HG03520 (cell line): Measurements from ENCODE around the gene PTK7.

Experiments
- ATAC-seq: cut with Tn5 transposase; IDR thresholded peaks from one replicate; pipeline ENCODE4 v1.9.1; 2021; ENCODE audit warnings: mild to moderate bottlenecking, moderate library complexity; ENCODE audit not compliant: unreplicated experiment

PTK7 gene

GRCh38 chr6:43143235-43144128 lies 67.4 kb downstream of the PTK7 start:
- no peak for ATAC-seq

GRCh38 chr6:43144879-43145278 lies 68.8 kb downstream of the PTK7 start:
- ATAC-seq: no peak

GRCh38 chr6:43146261-43146660 lies 70.1 kb downstream of the PTK7 start:
- ATAC-seq: no peak

- no peak for ATAC-seq
Observed at GRCh38 chr6:43146709-43147688, 70.9 kb downstream of the PTK7 start.

DNA sequence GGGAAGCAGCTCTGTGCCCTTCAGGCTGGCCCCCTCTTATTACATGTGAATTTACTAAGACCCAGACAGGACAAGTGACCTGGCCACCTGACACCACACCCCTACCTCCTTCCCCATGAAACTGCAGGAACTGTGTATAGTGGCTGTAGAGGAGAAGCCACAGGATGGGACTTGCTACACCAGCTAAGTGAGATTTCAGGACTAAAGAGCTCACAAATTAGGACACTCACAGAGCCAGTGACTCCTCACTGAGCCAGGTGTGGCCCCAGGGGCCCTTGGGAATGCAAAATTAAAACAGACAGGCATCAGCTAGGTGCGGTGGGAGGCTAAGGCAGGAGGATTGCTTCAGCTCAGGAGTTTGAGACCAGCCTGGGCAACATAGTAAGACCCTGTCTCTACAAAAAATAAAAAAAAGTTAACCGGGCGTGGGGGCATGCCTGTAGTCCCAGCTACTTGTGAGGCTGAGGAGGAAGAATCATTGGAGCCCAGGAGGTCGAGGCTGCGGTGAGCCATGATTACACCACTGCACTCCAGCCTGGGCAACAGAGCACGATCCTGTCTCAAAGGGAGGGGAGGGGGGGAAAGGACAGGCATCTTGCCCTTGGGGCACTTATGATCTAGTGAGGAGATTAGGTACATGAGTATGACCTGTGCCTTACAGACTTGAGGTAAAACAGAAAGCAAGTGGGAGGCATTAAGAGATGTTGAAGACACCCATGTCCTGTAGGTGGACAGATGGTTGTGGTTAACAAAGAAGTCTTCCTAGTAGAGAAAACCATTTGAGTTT lies 71.8 kb downstream of the PTK7 start:
- ATAC-seq: no peak

GRCh38 chr6:43149265-43149664 lies 73.2 kb downstream of the PTK7 start:
- no peak for ATAC-seq

- ATAC-seq: no peak
Observed at GRCh38 chr6:43150051-43150751, 74.1 kb downstream of the PTK7 start.

- ATAC-seq: no peak
Observed at GRCh38 chr6:43159599-43159998, 83.5 kb downstream of the PTK7 start.

DNA sequence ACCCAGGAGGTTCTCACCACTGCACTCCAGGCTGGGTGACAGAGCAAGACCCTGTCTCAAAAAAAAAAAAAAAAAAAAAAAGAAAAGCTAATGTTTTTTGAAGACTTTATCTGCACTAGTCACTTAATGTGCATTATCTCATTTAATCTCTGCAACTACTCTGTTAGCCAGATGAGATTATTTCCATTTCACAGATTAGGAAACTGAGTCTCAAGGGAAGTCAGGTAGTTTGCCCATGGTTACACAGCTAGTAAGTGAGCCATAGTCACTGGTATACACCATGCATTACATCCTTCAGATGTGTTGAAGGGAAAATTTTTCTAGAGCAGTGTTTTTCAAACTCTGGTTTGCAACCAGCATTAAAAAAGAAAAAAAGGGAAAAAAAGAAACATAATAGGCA lies 87.8 kb downstream of the PTK7 start:
- no peak for ATAC-seq

- no peak for ATAC-seq
Observed at GRCh38 chr6:43170417-43170930, 94.4 kb downstream of the PTK7 start.

DNA sequence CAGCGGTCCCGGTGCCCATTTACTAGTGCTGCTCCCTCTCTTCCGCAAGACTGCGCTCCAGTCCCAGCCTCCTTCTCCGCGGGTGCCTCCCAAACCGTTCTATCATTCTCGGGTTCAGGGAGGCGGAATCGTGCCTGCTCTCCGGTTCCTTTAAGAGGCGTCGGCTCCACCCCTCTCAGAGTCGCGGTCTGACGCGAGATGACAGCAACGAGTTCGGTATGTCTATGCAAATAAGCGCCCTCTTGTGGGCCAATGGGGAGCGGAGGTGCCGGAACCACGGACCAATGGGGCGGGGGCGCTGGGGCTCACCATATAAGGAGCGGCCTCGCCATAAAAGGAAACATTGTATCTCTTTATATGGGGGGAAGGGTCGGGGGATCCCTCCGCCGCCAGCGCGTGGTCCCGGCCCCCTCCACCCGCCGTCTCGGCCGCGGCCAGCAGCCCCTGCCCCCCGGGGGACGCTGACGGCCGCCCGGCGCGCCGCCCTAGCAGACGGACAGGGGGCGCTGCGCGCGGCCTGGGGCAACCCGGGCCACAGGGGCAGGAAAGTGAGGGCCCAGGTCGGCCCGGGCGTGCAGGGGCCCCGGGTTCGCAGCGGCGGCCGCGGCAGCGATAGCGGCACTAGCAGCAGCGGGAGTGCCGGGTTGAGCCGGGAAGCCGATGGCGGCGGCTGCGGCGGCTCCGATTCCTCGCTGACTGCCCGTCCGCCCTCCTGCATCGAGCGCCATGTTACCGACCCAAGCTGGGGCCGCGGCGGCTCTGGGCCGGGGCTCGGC lies 95.0 kb downstream of the PTK7 start, which contains the start of gene SRF:
Gene SRF, plus strand, starts transcription at position 339 of the 776 bp plus-strand sequence. Its CDS starts 388 bp downstream, at position 727.
- ATAC-seq: peak; percentile 54

DNA sequence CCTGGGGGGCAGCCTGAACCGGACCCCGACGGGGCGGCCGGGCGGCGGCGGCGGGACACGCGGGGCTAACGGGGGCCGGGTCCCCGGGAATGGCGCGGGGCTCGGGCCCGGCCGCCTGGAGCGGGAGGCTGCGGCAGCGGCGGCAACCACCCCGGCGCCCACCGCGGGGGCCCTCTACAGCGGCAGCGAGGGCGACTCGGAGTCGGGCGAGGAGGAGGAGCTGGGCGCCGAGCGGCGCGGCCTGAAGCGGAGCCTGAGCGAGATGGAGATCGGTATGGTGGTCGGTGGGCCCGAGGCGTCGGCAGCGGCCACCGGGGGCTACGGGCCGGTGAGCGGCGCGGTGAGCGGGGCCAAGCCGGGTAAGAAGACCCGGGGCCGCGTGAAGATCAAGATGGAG lies 95.6 kb downstream of the PTK7 start:
- no peak for ATAC-seq

GRCh38 chr6:43172104-43173007 lies 96.2 kb downstream of the PTK7 start:
- ATAC-seq: no peak

GRCh38 chr6:43173591-43174262 lies 97.6 kb downstream of the PTK7 start:
- no peak for ATAC-seq

GRCh38 chr6:43174263-43175112 lies 98.4 kb downstream of the PTK7 start:
- ATAC-seq: peak; percentile 53

DNA sequence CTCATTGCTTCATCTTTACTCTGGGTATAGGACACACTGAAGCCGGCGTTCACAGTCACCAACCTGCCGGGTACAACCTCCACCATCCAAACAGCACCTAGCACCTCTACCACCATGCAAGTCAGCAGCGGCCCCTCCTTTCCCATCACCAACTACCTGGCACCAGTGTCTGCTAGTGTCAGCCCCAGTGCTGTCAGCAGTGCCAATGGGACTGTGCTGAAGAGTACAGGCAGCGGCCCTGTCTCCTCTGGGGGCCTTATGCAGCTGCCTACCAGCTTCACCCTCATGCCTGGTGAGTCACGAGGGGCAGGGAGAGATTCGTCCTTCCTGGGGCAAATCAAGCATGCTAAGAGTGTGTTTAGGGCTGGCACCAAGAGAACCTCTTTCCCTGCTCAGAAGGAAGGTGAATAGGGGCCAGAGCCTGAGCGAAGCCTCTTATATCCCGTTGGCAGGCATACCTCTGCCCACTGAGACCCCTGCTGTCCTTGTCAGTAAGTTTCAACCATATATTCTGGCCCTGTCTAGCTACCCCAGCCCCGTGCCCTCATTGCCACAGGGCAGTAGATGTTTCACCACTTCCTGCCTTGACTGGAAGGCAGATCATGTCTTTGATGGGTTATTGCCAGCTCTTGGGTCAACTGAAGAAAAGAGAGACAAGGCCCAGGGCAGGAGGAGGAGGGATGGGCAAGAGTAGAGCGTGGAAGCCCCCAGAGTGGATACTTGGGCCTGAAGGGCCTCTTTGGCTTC lies 99.7 kb downstream of the PTK7 start:
- ATAC-seq: no peak
